NCI-H748 (cell line): ENCODE measurements around the gene OR2V2.
"Not testable (repeated sequence)": the region's sequence is repeated elsewhere in the genome, so short reads cannot be mapped to it uniquely, and the experiment has no call there.

Source experiments
- DNase-seq: peaks from one replicate; lab custom pipeline; 2025; ENCODE audit not compliant: unreplicated experiment; lab: John Stamatoyannopoulos, UW

The OR2V2 gene

GRCh38 chr5:181168595-181169118 lies 21.3 kb downstream of the OR2V2 start:
- DNase-seq = peak; percentile 64

- peak; percentile 71 for DNase-seq
Measured at GRCh38 chr5:181169459-181170236, 22.3 kb downstream of the OR2V2 start.

- peak; percentile 16 for DNase-seq
Measured at GRCh38 chr5:181170237-181170825, 22.9 kb downstream of the OR2V2 start.

GRCh38 chr5:181170996-181171395 lies 23.6 kb downstream of the OR2V2 start:
- DNase-seq = no peak

- DNase-seq = no peak
Measured at GRCh38 chr5:181171782-181172181, 24.4 kb downstream of the OR2V2 start.

GRCh38 chr5:181173027-181173419 lies 25.6 kb downstream of the OR2V2 start:
- no peak for DNase-seq

GRCh38 chr5:181173420-181174342 lies 26.3 kb downstream of the OR2V2 start:
- DNase-seq = no peak

GRCh38 chr5:181176254-181176952 lies 29.0 kb downstream of the OR2V2 start:
- no peak for DNase-seq

- not testable (repeated sequence) for DNase-seq
Measured at GRCh38 chr5:181177559-181177958, 30.2 kb downstream of the OR2V2 start.

GRCh38 chr5:181181650-181182565 lies 34.5 kb downstream of the OR2V2 start:
- DNase-seq = no peak

- DNase-seq = no peak
Measured at GRCh38 chr5:181182651-181183050, 35.3 kb downstream of the OR2V2 start.

- DNase-seq = no peak
Measured at GRCh38 chr5:181184845-181185216, 37.4 kb downstream of the OR2V2 start.

- DNase-seq = no peak
Measured at GRCh38 chr5:181185560-181185959, 38.2 kb downstream of the OR2V2 start.

- no peak for DNase-seq
Measured at GRCh38 chr5:181186022-181186421, 38.6 kb downstream of the OR2V2 start.

- DNase-seq = no peak
Measured at GRCh38 chr5:181186986-181187499, 39.7 kb downstream of the OR2V2 start.

GRCh38 chr5:181187500-181188213 lies 40.3 kb downstream of the OR2V2 start:
- no peak for DNase-seq

- DNase-seq = no peak
Measured at GRCh38 chr5:181188700-181189362, 41.4 kb downstream of the OR2V2 start.

GRCh38 chr5:181189363-181189961 lies 42.1 kb downstream of the OR2V2 start:
- DNase-seq = no peak
